Measurements from ENCODE around the gene PHF21B. TPM values are rescaled to one million over a fixed set of nuclear protein-coding genes. Genes with fewer than 3 reads are reported as not detected.

The PHF21B gene
- polyA plus RNA-seq, 1 experiment, result 0.01 TPM

DNA sequence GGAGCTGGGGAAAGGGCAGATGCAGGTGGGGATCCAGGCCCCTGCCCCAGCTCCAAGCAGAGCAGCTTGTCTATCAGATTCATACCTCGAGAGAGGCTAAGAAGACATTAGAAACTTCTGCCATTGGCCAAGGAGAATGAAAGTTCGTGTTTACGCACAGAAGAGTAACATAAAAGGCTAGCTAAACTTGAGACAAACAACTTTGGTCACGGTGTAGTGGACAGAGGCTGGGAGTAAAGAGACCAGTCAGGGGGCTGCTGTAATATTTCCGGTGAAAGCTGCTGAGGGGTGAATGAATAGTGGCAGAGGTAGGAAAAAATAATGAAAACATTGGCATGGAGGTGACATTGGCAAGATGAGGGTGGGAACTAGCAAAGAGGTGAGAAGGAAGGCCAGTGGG, 22.9 kb downstream of the PHF21B start:
- ChIA-PET POLR2A (no interaction called here), CTCF (no interaction called here)
- no peak for DNase-seq (ENCODE audit: low read depth)
- TF ChIP-seq, protein P1, sequence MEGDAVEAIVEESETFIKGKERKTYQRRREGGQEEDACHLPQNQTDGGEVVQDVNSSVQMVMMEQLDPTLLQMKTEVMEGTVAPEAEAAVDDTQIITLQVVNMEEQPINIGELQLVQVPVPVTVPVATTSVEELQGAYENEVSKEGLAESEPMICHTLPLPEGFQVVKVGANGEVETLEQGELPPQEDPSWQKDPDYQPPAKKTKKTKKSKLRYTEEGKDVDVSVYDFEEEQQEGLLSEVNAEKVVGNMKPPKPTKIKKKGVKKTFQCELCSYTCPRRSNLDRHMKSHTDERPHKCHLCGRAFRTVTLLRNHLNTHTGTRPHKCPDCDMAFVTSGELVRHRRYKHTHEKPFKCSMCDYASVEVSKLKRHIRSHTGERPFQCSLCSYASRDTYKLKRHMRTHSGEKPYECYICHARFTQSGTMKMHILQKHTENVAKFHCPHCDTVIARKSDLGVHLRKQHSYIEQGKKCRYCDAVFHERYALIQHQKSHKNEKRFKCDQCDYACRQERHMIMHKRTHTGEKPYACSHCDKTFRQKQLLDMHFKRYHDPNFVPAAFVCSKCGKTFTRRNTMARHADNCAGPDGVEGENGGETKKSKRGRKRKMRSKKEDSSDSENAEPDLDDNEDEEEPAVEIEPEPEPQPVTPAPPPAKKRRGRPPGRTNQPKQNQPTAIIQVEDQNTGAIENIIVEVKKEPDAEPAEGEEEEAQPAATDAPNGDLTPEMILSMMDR (IDR thresholded peaks at IDR 0.05; ENCODE audit: insufficient read depth, low read depth, low read length), result no peak
- H3K36me3 ChIP-seq (ENCODE audit: control insufficient read depth, insufficient read depth, low read length), result no peaks in the 10 kb centered on the region
- H3K4me3 ChIP-seq (ENCODE audit: low read depth, low read length), result no peak overlapping the region
- H3K27me3 ChIP-seq (ENCODE audit: control insufficient read depth, insufficient read depth, low read length), result no peaks in the 10 kb centered on the region

DNA sequence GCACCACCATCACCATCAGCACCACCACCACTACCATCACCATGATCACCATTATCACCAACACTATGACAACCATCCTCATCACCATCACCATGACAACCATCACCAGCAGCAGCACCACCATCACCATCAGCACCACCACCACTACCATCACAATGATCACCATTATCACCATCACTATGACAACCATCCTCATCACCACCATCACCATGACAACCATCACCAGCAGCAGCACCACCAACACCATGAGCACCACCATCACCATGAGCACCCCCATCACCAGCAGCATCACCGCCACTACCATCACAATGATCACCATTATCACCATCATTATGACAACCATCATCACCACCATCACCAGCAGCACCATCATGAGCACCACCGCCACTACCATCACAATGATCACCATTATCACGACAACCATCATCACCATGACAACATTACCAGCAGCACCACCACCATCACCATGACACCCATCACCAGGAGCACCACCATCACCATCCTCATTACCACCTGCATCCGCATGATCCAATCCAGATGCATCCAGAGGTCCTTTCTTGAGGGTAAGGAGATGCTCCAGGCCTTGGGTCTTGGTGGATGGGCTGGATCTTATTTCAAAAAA, 23.8 kb downstream of the PHF21B start:
- DNase-seq (ENCODE audit: low read depth), result no peak
- POLR2A ChIA-PET, result interaction anchor here (0.6 kb wide), 1 partner anchor 9 kb away, joined by 3 read pairs; no protein-coding TSS in a partner anchor

DNA sequence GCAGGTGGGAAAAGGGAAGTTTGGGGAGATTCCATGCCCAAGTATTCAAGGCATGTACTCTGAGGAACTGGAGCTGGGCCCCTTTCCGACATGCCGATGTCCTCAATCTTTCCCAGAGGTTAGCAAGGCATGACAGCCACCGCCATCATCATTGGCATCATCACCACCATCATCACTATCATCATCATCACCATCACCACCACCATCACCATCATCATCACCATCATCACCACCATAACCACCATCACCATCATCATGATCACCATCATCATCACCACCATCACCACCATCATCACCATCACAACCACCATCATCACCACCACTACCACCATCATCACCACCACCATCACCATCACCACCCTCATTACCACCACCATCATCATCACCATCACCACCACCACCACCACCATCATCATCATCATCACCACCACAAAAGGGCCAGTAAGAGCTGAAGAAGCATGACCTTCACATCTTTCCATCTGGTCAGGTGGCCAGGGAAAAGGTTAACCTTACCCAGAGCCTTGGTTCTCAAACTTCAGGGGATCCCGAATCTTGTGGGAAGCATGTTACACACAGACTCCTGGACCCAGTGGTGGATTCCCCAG, 25.8 kb downstream of the PHF21B start:
- no peak for DNase-seq (ENCODE audit: low read depth)
- no peak overlapping the region for H3K4me3 ChIP-seq (ENCODE audit: low read depth, low read length)
- peaks cover 2% of the 10 kb centered on the region for H3K27me3 ChIP-seq (ENCODE audit: control insufficient read depth, insufficient read depth, low read length)
- no peaks in the 10 kb centered on the region for H3K36me3 ChIP-seq (ENCODE audit: control insufficient read depth, insufficient read depth, low read length)
- ChIA-PET CTCF (no interaction called here), POLR2A (no interaction called here)
- TF ChIP-seq, protein P1 (IDR thresholded peaks at IDR 0.05; ENCODE audit: insufficient read depth, low read depth, low read length), result no peak

More for the DNA sequence above, 23.8 kb downstream of the PHF21B start:
- TF ChIP-seq, protein P1 (IDR thresholded peaks at IDR 0.05; ENCODE audit: insufficient read depth, low read depth, low read length), result no peak
- no peak overlapping the region for H3K4me3 ChIP-seq (ENCODE audit: low read depth, low read length)
- H3K36me3 ChIP-seq (ENCODE audit: control insufficient read depth, insufficient read depth, low read length), result no peaks in the 10 kb centered on the region
- H3K27me3 ChIP-seq (ENCODE audit: control insufficient read depth, insufficient read depth, low read length), result peaks cover 2% of the 10 kb centered on the region; the same call in 1 of the 2 replicates
- CTCF ChIA-PET, result interaction anchor here (0.7 to 0.8 kb wide), 2 partner anchors 11 to 170 kb away, joined by 3 to 4 read pairs; no protein-coding TSS in a partner anchor

DNA sequence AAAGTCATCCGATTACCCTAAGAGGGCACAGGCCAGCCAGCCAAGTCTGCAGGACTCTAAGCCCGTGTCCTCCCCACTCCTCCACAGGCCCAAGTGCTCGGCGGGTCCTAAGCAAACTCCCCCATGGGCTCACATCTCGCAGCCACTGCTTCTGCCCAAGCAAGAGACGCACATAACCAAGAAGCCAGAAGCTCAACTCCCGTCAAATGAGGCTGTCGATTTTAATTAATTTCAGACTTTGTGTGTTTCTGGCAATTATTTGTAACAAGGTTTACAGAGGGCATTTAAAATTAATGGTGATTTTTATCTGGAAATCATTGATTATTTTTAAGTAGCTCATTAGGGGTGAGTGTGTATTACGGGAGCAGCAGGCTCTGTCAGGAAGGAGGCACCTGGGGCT, 27.4 kb downstream of the PHF21B start:
- H3K4me3 ChIP-seq (ENCODE audit: low read depth, low read length), result no peak overlapping the region
- POLR2A ChIA-PET, result no interaction called here
- H3K36me3 ChIP-seq (ENCODE audit: control insufficient read depth, insufficient read depth, low read length), result no peaks in the 10 kb centered on the region
- TF ChIP-seq, protein P1 (IDR thresholded peaks at IDR 0.05; ENCODE audit: insufficient read depth, low read depth, low read length), result no peak
- DNase-seq (ENCODE audit: low read depth), result no peak
- CTCF ChIA-PET, result no interaction called here
- peaks cover 2% of the 10 kb centered on the region for H3K27me3 ChIP-seq (ENCODE audit: control insufficient read depth, insufficient read depth, low read length)

DNA sequence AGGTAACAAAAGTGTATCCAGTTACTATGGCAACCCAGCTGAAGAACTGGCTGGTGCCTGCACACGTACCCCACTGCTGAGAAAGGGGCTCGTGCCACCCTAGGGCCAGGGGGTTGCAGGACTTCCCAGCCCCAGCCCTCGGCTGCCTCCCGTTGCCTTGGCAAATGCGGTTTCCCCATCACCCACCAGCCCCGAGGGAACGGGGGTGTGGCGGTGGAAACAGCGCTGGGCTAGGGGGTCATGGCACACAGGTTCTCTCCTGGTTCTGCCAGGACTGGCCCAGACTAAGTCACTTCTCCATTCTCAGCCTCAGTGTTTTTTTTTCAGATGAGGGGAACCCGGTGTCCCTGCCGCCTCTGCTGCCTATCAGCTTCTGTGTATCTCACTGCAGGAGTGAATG, 27.9 kb downstream of the PHF21B start:
- CTCF ChIA-PET, result no interaction called here
- Histone ChIP-seq H3K4me3 (ENCODE audit: low read depth, low read length) (no peak overlapping the region), H3K36me3 (ENCODE audit: control insufficient read depth, insufficient read depth, low read length) (no peaks in the 10 kb centered on the region), H3K27me3 (ENCODE audit: control insufficient read depth, insufficient read depth, low read length) (peaks cover 2% of the 10 kb centered on the region)
- no peak for DNase-seq (ENCODE audit: low read depth)
- POLR2A ChIA-PET, result no interaction called here
- TF ChIP-seq, protein P1 (IDR thresholded peaks at IDR 0.05; ENCODE audit: insufficient read depth, low read depth, low read length), result no peak

All from BJ (cell line).